ENCODE results near the gene REEP5.
"Not testable (repeated sequence)": the region's sequence is repeated elsewhere in the genome, so short reads cannot be mapped to it uniquely, and the experiment has no call there.

REEP5 gene

DNA sequence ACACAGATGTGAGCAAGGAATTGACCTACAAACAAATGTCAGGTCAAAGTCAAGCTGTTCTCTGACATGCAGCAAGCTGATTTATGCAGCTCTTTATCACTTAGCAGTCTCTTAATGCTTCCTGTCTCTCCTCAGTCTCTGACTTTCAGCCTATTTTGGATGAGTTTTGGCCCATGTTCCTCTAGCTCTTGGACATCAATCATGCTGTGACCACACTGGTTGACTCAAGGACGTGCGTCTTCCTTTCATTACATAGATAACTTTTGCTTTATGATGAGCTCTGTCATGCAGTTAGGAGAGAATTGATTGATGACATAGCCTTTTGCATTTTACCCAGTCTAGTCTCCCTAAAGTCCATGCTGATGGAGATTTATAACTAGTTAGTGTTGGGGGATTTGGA lies 9.4 kb upstream of the REEP5 start:
- no peak for DNase-seq

DNA sequence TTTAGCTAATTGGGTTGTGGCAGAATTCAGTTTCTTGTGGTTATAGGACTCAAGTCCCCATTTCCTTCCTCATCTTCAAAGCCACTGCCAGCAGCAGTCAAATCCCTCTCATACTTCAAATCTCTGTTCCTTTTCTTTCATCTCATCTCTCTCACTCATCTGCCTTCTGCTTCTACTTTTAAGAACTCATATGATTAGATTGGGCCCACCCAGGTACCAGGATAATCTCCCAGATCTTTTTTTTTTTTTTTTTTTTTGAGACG lies 8.0 kb upstream of the REEP5 start:
- DNase-seq, result peak; percentile 59

DNA sequence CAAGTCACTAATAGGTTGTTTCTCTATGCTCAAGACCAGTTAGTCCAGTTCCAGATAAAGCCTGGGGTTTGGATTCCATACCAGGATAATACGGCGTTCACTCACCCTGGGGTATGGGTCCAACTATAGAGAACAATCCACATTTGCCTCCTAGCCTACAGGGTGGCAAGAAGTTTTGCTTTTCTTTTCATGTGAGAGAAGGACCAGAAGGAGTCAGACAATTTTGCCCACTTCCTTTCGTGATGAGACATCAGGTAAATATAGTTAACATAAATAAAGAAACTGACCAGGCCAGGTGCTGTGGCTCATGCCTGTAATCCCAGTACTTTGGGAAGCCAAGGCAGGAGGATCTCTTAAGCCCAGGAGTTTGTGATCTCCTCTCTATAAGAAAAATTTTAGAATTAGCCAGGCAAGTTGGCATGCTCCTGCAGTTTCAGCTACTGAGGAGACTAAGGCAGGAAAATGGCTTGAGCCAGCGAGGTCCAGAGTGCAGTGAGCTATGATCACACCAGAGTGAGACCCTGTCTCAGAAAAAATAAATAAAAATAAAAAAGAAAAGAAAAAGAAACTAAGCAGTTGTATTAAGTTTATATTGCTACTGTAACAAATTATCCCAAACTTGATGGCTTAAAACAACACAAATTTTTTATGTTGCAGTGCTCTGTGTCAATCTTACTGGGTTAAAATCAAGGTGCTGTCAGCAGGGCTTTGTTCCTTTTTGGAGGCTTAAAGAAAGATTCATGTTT lies 7.5 kb upstream of the REEP5 start:
- peak; percentile 26 for DNase-seq

DNA sequence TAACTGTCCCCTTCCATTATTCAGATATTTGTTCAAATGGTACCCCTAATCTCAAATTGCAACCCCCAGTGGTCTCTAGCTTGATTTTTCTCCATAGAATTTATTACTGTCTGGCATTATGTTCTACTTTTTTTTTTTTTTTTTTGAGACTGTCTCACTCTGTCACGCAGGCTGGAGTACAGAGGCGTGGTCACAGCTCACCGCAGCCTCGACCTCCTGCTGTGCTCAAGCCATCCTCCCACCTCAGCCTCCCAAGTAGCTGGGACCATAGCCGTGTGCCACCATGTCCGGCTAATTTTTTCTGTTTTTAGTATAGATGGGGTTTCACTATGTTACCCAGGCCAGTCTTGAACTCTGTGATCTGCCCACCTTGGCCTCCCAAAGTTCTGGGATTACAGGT lies 2.0 kb upstream of the REEP5 start:
- DNase-seq, result no peak

DNA sequence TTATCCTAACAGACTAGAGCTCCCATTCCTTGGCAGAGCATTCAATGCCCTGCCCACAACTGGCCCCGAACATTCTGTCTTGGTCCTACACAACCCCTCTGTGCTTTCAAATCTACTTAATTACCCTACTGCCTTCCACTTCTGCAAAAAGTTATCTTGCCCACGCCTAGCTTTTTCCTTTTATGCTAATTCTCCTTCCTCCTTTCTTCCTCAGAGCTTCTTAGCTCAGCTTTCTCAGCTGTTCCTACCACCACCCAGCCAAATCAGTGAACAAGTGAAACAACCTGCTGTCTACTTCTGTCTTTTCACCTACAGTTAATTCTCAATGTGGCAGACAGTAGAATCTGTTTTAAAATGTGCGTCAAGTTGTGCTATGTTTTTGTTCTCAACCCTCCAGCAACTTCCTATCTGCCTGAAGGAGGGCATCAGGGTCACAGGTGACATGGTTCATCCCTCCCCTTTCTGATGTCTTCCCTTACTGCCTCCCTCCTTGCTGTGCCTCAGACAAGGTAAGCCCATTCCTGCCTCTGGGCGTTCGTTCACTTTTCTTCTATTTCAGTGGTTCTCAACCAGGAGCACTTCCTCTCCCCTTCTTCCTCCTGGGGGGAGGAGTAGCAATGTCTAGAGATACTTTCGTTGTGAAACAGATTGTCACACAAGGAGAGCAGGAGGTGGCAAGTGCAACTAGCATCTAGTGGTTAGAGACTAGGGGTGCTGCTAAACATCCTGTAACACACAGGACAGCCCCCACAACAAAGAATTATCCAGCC lies 1.3 kb upstream of the REEP5 start:
- peak; percentile 55 for DNase-seq

GRCh38 chr5:112921026-112921832 lies 798 bp downstream of the REEP5 start:
- DNase-seq, result peak; percentile 53

- no peak for DNase-seq
Observed at GRCh38 chr5:112919972-112920371, 2.1 kb downstream of the REEP5 start.

DNA sequence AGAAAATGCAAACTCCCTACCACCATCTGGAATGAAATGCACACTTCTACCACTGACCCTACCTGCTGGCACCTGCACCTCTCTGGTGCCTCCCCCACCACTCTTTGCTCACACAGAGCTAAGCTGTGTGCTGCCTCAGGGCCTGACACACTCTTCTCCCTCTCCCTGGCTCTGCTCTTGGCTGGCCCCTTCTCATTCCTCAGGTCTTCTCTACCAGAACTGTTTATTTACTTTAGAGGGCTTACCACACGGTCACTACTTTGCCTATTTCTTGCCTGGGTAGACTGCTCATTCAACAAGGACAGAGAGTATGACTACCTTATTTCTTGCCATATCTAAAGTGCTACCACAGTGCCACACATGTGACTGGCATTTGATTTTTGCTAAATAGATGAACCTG lies 3.3 kb downstream of the REEP5 start:
- no peak for DNase-seq

GRCh38 chr5:112918136-112918535 lies 3.9 kb downstream of the REEP5 start:
- no peak for DNase-seq

DNA sequence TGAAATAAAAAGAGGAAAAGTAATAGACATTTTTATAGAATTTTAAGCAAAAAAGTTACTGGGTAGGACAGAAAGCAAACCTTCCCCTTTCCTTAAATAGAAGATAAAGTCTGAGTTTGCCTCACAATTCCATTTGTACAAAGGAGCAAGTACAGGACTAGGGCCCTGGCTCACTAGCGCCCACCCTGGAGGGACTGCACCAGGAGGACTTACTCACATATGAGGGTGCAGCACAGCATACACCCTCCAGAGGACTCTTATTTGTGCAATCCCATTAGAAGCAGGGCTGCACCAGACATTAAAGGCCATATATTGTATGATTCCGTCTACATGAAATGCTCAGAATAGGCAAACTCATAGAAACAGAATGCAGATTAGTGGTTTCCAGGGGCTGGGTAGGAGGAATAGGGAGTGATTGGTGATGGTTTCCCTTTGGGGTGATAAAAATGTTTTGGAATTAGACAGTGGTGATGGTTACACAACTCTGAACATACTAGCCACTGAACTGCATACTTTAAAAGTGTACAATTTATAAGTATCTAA lies 4.5 kb downstream of the REEP5 start:
- DNase-seq, result peak; percentile 29

DNA sequence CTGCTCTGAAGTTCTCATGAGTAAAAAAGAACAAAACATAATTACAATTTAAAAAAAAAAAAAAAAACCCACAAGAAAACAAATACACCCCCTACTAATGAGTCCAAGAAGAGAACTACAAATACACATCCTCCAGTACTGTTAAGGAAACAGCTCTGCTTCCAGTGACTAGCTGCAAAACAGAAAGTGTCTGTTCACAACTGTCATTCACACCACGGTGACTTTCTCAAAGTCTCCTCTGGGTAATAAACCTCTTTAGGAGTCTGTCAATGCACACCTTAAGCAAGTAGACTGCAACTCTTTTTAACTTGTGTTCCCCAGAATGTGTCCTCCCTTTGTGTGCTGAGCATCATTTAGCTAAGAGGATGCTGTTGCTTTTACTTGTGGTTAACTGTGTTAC lies 6.2 kb downstream of the REEP5 start:
- peak; percentile 23 for DNase-seq

DNA sequence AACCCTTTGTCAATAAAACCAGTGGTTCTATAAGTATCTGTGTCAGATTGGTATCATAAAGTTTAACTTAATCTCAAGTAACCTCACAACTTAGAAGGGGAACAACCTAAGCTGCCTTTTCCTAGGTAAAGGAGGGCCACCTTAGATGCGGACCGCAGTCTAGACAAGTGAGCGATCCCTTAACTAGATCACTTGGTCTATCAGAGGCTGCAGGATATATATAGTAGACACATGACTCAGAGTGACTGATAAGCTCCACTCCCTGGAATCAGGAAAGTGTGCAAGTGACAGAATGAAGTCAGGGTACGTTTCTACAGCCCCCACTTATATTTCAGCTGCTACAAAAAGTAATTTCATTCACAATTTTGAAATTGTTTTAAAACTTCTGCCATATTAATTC lies 7.4 kb downstream of the REEP5 start:
- no peak for DNase-seq

DNA sequence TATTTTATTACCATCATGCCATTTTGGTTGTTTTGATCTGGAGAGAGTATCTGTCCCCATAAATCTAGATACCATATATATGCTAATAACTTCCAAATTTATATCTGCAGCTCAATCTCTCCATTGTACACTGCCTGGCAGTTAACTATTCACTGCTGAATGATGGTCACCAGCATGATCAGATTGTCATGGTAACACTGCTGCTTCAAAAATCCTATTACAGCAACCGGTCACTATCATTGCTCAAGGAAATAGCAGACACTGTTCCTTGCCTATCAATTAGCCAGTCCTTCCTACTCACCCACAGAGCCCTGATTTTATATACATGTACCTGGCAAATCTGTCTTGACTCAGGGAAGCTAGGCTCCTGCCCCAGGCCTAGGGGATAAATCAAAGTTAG lies 11.5 kb downstream of the REEP5 start:
- DNase-seq, result no peak

DNA sequence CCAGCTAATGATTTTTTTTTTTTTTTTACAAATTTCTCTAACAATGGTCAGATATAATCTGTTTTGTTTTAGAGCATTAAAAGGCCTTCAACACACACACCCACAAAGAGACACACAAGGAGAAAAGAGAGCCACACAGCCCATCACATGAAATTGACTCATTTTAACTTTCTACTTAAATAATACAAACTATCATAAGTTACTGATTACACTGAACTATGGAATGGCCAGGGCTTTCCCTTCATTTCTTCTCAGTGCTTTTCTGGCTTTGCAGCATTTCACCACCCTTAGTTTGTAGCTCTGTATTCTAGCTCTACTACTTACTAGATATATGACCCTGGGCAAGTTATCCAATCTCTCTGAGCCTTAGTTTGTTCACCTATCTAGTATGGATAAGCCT lies 13.2 kb downstream of the REEP5 start:
- DNase-seq, result no peak

GRCh38 chr5:112907166-112907631 lies 14.8 kb downstream of the REEP5 start:
- no peak for DNase-seq

DNA sequence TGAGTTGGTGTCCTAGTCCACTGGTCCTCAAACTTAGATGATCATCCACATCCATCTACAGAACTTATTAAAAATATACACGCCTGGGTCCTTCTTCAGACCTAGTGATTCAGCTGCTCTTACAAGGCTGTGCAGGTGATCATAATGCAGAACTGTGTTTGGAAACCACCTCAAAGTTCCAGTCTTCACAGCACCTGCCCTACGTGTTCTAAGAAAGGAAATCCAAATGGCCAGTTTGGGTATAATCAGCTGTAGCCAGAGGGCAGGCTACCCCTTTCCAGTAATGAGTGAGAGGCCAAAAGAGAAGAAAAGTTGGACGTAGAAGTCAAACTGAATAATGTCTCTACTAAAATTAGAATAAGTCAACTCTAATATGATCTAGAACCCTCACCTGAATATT lies 15.4 kb downstream of the REEP5 start:
- no peak for DNase-seq

- DNase-seq, result not testable (repeated sequence)
Observed at GRCh38 chr5:112904996-112905395, 17.0 kb downstream of the REEP5 start.

DNA sequence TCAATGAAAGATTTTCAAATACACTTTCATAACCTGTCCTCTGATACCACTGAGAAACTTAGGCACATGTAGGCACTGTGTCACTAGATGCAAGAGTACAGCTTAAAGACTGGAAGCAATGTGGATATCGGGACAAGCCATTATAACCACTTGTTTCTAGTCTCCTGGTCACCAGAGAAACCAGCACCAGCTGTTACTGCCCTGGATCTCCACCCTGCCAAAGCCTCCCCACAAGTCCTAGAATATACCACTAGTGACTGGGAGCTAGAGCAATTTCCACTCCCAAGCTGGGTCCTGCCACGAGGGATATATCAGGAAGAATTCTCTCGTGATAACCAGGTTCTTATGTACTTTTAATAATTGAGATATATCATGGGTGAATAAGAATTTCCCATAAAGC lies 19.5 kb downstream of the REEP5 start:
- no peak for DNase-seq

DNA sequence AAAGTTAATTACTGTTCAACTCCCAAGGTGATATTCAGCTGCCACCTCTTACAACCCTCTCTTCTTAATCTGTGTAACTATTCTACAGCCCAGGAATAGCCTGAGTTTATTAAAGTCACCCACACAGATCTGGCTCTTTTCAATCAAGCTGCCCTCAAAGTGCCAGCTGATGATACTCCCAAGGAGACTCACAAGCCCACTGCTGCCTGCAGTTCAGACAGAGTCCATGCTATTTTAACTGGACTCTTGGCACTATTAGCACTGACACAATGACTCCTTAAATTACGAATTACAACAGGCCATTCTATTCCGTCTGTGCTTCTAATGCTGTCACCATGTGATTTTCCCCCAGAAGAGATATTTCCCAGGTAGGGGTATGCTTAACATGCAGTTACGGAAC lies 26.3 kb downstream of the REEP5 start:
- no peak for DNase-seq

- no peak for DNase-seq
Observed at GRCh38 chr5:112892776-112893175, 29.3 kb downstream of the REEP5 start.

DNA sequence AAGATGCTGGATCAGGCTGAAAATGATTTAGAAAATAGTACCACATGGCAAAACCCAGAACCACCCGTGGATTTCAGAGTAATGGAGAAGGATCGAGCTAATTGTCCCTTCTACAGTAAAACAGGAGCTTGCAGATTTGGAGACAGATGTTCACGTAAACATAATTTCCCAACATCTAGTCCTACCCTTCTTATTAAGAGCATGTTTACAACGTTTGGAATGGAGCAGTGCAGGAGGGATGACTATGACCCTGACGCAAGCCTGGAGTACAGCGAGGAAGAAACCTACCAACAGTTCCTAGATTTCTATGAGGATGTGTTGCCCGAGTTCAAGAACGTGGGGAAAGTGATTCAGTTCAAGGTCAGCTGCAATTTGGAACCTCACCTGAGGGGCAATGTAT lies 30.0 kb downstream of the REEP5 start:
- DNase-seq, result not testable (repeated sequence)

GRCh38 chr5:112886975-112887374 lies 35.1 kb downstream of the REEP5 start:
- DNase-seq, result peak; percentile 24

- DNase-seq, result no peak
Observed at GRCh38 chr5:112885001-112885400, 37.0 kb downstream of the REEP5 start.

GRCh38 chr5:112883192-112883591 lies 38.8 kb downstream of the REEP5 start:
- DNase-seq, result no peak
